Body of pancreas (tissue), 4 donors: Measurements from ENCODE around the gene CCL22.

Experiments used
- POLR2A ChIP-seq, 3 donors: fragments of 450-650 bp; IDR thresholded peaks; one replicate each; pipeline ENCODE4 v1.6.1; 2016; ENCODE audit warnings: antibody characterized with exemption in 3 of 3, mild to moderate bottlenecking in 2 of 3
- TF ChIP-seq, protein P1 (sequence below), 7 experiments: fragments of 450-650 bp in 4 of 7; fragments of 200-600 bp in 3 of 7; sonication (generic) in 3 of 7; IDR thresholded peaks; one replicate each; pipeline ENCODE4 v1.5.1; 2016 to 2019; ENCODE audit warnings: antibody characterized with exemption in 7 of 7

- TF ChIP-seq, protein P1, sequence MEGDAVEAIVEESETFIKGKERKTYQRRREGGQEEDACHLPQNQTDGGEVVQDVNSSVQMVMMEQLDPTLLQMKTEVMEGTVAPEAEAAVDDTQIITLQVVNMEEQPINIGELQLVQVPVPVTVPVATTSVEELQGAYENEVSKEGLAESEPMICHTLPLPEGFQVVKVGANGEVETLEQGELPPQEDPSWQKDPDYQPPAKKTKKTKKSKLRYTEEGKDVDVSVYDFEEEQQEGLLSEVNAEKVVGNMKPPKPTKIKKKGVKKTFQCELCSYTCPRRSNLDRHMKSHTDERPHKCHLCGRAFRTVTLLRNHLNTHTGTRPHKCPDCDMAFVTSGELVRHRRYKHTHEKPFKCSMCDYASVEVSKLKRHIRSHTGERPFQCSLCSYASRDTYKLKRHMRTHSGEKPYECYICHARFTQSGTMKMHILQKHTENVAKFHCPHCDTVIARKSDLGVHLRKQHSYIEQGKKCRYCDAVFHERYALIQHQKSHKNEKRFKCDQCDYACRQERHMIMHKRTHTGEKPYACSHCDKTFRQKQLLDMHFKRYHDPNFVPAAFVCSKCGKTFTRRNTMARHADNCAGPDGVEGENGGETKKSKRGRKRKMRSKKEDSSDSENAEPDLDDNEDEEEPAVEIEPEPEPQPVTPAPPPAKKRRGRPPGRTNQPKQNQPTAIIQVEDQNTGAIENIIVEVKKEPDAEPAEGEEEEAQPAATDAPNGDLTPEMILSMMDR (IDR thresholded peaks at IDR 0.05) = no peak
- no peak for TF ChIP-seq POLR2A (IDR thresholded peaks at IDR 0.05)
Observed at GRCh38 chr16:57383276-57384247, 25.0 kb downstream of the CCL22 start.
